A549 (cell line): ENCODE data around the gene SORCS2.

Experiments
- CBX8 ChIP-seq: fragments of 200-600 bp; sonication (generic); IDR thresholded peaks from 2 replicates; pipeline ENCODE4 v1.6.1; 2016
- CEBPB ChIP-seq, 2 experiments: fragments of >200 bp in 1 of 2; sonication (Bioruptor Twin) in 1 of 2; formaldehyde crosslinking in 1 of 2; IDR thresholded peaks; 2 replicates each; pipeline ENCODE4 v1.6.1; 2012 to 2016
- EP300 ChIP-seq, 2 experiments: fragments of >200 bp; sonication (Bioruptor Twin); formaldehyde crosslinking; IDR thresholded peaks; 2 replicates in 1 of 2; 3 replicates in 1 of 2; pipeline ENCODE4 v1.6.1; 2016 to 2017
- ESRRA ChIP-seq: fragments of 150-350 bp; IDR thresholded peaks from 2 replicates; pipeline ENCODE4 v1.6.1; 2014; ENCODE audit warnings: mild to moderate bottlenecking, low read length, borderline replicate concordance
- JUNB ChIP-seq: fragments of >200 bp; sonication (Bioruptor Twin); formaldehyde crosslinking; IDR thresholded peaks from 2 replicates; pipeline ENCODE4 v1.6.1; 2016
- MAFK ChIP-seq: fragments of 450-650 bp; IDR thresholded peaks from 2 replicates; pipeline ENCODE4 v1.6.1; 2014; ENCODE audit not compliant: partially characterized antibody
- MYC ChIP-seq: IDR thresholded peaks from 2 replicates; pipeline ENCODE4 v1.6.1; 2012; ENCODE audit warnings: mild to moderate bottlenecking, inconsistent platforms, low read length, improper control_type of control experiment, borderline replicate concordance
- NFE2L2 ChIP-seq: fragments of 150-350 bp; conservative IDR thresholded peaks from 2 replicates; pipeline ENCODE4 v1.6.1; 2014; ENCODE audit warnings: low read length
- POLR2A ChIP-seq: IDR thresholded peaks from 2 replicates; pipeline ENCODE4 v1.6.1; 2012; ENCODE audit warnings: mild to moderate bottlenecking, low read length
- RAD21 ChIP-seq, 2 experiments: fragments of >200 bp in 1 of 2; sonication (Bioruptor Twin) in 1 of 2; formaldehyde crosslinking in 1 of 2; IDR thresholded peaks in 1 of 2; conservative IDR thresholded peaks in 1 of 2; 2 replicates in 1 of 2; 3 replicates in 1 of 2; pipeline ENCODE4 v1.6.1; 2012 to 2018; ENCODE audit warnings: inconsistent platforms in 1 of 2
- TF ChIP-seq, protein P1 (sequence below): fragments of >200 bp; sonication (Bioruptor Twin); formaldehyde crosslinking; IDR thresholded peaks from 3 replicates; pipeline ENCODE4 v1.5.1; 2016

DNA sequence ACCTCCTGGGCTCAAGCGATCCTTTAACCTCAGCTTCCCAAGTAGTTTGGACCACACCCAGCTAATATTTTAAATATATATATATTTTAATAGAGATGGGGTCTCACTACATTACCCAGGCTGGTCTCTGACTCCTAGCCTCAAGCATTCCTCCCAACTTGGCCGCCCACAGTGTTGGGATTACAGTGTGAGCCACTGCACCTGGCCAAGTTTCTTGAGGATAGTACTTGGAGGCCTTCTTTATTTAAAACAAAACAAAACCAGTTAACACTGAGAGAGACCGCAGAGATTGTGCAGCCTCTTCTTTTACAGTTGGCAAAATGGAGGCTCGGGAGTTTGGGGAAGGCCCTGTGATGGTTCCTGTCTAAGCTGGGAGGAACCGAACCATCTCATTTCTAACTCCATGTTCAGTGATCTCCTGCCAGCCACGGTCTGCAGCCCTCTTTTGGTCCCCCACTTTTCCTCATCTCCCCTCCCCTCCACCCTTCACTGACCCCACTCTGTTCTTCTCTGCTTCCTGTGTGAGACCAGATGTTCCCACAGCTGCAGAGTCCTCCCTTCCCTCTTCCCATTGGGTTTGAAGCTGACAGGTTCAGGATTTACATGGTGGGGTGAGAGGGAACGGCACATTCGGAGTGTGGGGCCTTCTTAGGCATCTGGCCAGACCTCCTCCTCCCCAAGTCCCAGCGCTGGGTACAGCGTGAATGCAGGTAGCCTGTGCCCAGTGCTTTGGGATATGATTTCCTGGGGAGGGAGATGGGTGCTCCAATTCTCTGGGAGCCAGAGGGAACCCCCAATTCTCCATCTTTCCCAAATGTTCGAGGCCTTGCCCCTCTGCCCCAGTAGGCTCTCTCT is 1.4 kb upstream of the SORCS2 start:
- TF ChIP-seq, protein P1, sequence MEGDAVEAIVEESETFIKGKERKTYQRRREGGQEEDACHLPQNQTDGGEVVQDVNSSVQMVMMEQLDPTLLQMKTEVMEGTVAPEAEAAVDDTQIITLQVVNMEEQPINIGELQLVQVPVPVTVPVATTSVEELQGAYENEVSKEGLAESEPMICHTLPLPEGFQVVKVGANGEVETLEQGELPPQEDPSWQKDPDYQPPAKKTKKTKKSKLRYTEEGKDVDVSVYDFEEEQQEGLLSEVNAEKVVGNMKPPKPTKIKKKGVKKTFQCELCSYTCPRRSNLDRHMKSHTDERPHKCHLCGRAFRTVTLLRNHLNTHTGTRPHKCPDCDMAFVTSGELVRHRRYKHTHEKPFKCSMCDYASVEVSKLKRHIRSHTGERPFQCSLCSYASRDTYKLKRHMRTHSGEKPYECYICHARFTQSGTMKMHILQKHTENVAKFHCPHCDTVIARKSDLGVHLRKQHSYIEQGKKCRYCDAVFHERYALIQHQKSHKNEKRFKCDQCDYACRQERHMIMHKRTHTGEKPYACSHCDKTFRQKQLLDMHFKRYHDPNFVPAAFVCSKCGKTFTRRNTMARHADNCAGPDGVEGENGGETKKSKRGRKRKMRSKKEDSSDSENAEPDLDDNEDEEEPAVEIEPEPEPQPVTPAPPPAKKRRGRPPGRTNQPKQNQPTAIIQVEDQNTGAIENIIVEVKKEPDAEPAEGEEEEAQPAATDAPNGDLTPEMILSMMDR, result no peak
- TF ChIP-seq POLR2A (no peak), EP300 (IDR thresholded peaks at IDR 0.05) (no peak), MAFK (no peak), MYC (no peak), JUNB (no peak), RAD21 (conservative IDR thresholded peaks at IDR 0.05 in 1 of 2, IDR thresholded peaks at IDR 0.05 in 1 of 2) (no peak), CEBPB (IDR thresholded peaks at IDR 0.05) (no peak), ESRRA (no peak), CBX8 (no peak), NFE2L2 (no peak)
